HepG2 (cell line): Measurements from ENCODE around the gene PFAS. TPM values are rescaled to one million over a fixed set of nuclear protein-coding genes. Genes with fewer than 3 reads are reported as not detected.

ENCODE experiments used
- BHLHE40 ChIP-seq: IDR thresholded peaks from 2 replicates; pipeline ENCODE4 v1.6.1; 2011; ENCODE audit warnings: low read length, improper control_type of control experiment
- HIVEP1 ChIP-seq: sonication (generic); formaldehyde crosslinking; IDR thresholded peaks from 2 replicates; pipeline ENCODE4 v1.4.0; 2020; ENCODE audit warnings: mild to moderate bottlenecking, missing genetic modification reagents
- KDM5B ChIP-seq: sonication (generic); formaldehyde crosslinking; IDR thresholded peaks from 2 replicates; pipeline ENCODE4 v1.4.0; 2020; ENCODE audit warnings: missing genetic modification reagents, mild to moderate bottlenecking, borderline replicate concordance
- MAZ ChIP-seq, 2 experiments: sonication (generic) in 1 of 2; formaldehyde crosslinking in 1 of 2; IDR thresholded peaks; 2 replicates each; pipeline versions ENCODE4 v1.5.0 to v1.6.1; 2012 to 2020; ENCODE audit warnings: low read depth in 2 of 2, mild to moderate bottlenecking in 2 of 2, borderline replicate concordance in 1 of 2, improper control_type of control experiment in 1 of 2, low read length in 1 of 2, missing genetic modification reagents in 1 of 2, moderate library complexity in 1 of 2
- PCBP2 ChIP-seq: fragments of 200-400 bp; formaldehyde crosslinking; optimal IDR thresholded peaks from 2 replicates; pipeline ENCODE3; 2018; ENCODE audit warnings: low read length, low read depth; ENCODE audit not compliant: poor library complexity, severe bottlenecking
- RERE ChIP-seq: IDR thresholded peaks from 2 replicates; pipeline ENCODE4 v1.6.1; 2016; ENCODE audit warnings: low read depth, missing genetic modification reagents, missing compliant biosample characterization
- RNF2 ChIP-seq: fragments of 450-650 bp; conservative IDR thresholded peaks from 2 replicates; pipeline ENCODE4 v1.6.1; 2016; ENCODE audit warnings: low read depth
- SRY ChIP-seq: sonication (generic); formaldehyde crosslinking; IDR thresholded peaks from 2 replicates; pipeline ENCODE4 v1.8.0; 2022; ENCODE audit warnings: mild to moderate bottlenecking, missing genetic modification reagents
- TFDP2 ChIP-seq: sonication (generic); formaldehyde crosslinking; IDR thresholded peaks from 2 replicates; pipeline ENCODE4 v1.4.0; 2020; ENCODE audit warnings: missing genetic modification reagents
- YEATS4 ChIP-seq: sonication (generic); formaldehyde crosslinking; IDR thresholded peaks from 2 replicates; pipeline ENCODE4 v1.4.0; 2020; ENCODE audit warnings: missing genetic modification reagents, borderline replicate concordance
- ZIK1 ChIP-seq: sonication (generic); formaldehyde crosslinking; IDR thresholded peaks from 2 replicates; pipeline ENCODE4 v1.5.0; 2020; ENCODE audit warnings: mild to moderate bottlenecking, low read depth, missing genetic modification reagents, borderline replicate concordance
- ZNF260 ChIP-seq: sonication (generic); formaldehyde crosslinking; IDR thresholded peaks from 2 replicates; pipeline ENCODE4 v1.4.0; 2020; ENCODE audit warnings: missing genetic modification reagents, low read depth, mild to moderate bottlenecking, borderline replicate concordance
- ZNF569 ChIP-seq: sonication (generic); formaldehyde crosslinking; IDR thresholded peaks from 2 replicates; pipeline ENCODE4 v1.5.0; 2020; ENCODE audit warnings: mild to moderate bottlenecking, missing genetic modification reagents, moderate library complexity, borderline replicate concordance
- ZNF605 ChIP-seq: sonication (generic); formaldehyde crosslinking; IDR thresholded peaks from 2 replicates; pipeline ENCODE4 v1.8.0; 2022; ENCODE audit warnings: mild to moderate bottlenecking, missing genetic modification reagents
- polyA plus RNA-seq, 8 experiments: library from polyadenylated mRNA; depleted of rRNA in 3 of 8; stranded (reverse) in 7 of 8; unstranded in 1 of 8; fragments of >200 nt; fragmentation: Illumina TruSeq in 4 of 8; extraction: Trizol in 4 of 8; gene quantifications; 2 replicates each; pipeline versions ENCODE4 v1.2.1 to v1.2.3, GENCODE V29; 2011 to 2016; ENCODE audit warnings: low read depth in 4 of 8, missing spikeins in 1 of 8, mixed read lengths in 1 of 8; ENCODE audit not compliant: insufficient read depth in 1 of 8
- total RNA-seq, 5 experiments: library from RNA; depleted of rRNA; stranded (reverse); fragments of >200 nt; fragmentation: Illumina TruSeq; extraction: Trizol; gene quantifications; 2 replicates each; pipeline ENCODE4 v1.2.3, GENCODE V29; 2016; ENCODE audit warnings: low read depth in 1 of 5
- TF ChIP-seq, protein P1 (sequence below): sonication (generic); formaldehyde crosslinking; conservative IDR thresholded peaks from 2 replicates; pipeline ENCODE4 v1.4.0; 2020; ENCODE audit warnings: mild to moderate bottlenecking, missing genetic modification reagents, moderate library complexity
- TF ChIP-seq, protein P2 (sequence below): IDR thresholded peaks from 2 replicates; pipeline ENCODE4 v1.6.1; 2012; ENCODE audit warnings: inconsistent platforms

Gene PFAS
- total and polyA plus RNA-seq, 2 of the 13 experiments (the other 11 are each of a cell fraction or from before 2014, with no cell fraction given), result 49.4 to 58.2 TPM

- TF ChIP-seq MAZ (IDR thresholded peaks at IDR 0.05; ENCODE audit: borderline replicate concordance, low read depth, low read length) (no peak), MAZ (CRISPR knock-in tag; IDR thresholded peaks at IDR 0.05; ENCODE audit: low read depth) (peak; percentile 91; the same call in 1 of the 2 replicates), BHLHE40 (no peak), HIVEP1 (CRISPR knock-in tag) (no peak), TFDP2 (CRISPR knock-in tag) (peak; percentile 75), SRY (peak; percentile 26; the same call in 1 of the 2 replicates), RERE (peak; percentile 13; the same call in 1 of the 2 replicates), KDM5B (CRISPR knock-in tag) (peak; percentile 26; the same call in 1 of the 2 replicates), RNF2 (peak; percentile 40; the same call in 1 of the 2 replicates), PCBP2 (no peak), ZNF605 (0 out of 2 replicates have a peak, but pooled peaks have one; percentile 18), ZNF260 (0 out of 2 replicates have a peak, but pooled peaks have one; percentile 35), ZIK1 (peak; percentile 36; the same call in 1 of the 2 replicates), YEATS4 (CRISPR knock-in tag) (peak; percentile 81; the same call in 1 of the 2 replicates), ZNF569 (CRISPR knock-in tag) (no peak)
- TF ChIP-seq, protein P1, sequence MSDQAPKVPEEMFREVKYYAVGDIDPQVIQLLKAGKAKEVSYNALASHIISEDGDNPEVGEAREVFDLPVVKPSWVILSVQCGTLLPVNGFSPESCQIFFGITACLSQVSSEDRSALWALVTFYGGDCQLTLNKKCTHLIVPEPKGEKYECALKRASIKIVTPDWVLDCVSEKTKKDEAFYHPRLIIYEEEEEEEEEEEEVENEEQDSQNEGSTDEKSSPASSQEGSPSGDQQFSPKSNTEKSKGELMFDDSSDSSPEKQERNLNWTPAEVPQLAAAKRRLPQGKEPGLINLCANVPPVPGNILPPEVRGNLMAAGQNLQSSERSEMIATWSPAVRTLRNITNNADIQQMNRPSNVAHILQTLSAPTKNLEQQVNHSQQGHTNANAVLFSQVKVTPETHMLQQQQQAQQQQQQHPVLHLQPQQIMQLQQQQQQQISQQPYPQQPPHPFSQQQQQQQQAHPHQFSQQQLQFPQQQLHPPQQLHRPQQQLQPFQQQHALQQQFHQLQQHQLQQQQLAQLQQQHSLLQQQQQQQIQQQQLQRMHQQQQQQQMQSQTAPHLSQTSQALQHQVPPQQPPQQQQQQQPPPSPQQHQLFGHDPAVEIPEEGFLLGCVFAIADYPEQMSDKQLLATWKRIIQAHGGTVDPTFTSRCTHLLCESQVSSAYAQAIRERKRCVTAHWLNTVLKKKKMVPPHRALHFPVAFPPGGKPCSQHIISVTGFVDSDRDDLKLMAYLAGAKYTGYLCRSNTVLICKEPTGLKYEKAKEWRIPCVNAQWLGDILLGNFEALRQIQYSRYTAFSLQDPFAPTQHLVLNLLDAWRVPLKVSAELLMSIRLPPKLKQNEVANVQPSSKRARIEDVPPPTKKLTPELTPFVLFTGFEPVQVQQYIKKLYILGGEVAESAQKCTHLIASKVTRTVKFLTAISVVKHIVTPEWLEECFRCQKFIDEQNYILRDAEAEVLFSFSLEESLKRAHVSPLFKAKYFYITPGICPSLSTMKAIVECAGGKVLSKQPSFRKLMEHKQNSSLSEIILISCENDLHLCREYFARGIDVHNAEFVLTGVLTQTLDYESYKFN (CRISPR knock-in tag), result 0 out of 2 replicates have a peak, but pooled peaks have one; percentile 15
- TF ChIP-seq, protein P2, sequence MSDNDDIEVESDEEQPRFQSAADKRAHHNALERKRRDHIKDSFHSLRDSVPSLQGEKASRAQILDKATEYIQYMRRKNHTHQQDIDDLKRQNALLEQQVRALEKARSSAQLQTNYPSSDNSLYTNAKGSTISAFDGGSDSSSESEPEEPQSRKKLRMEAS, result peak; percentile 80
Measured at GRCh38 chr17:8223356-8224126, 25.5 kb upstream of the PFAS start (continued).
